Mucosa of descending colon (tissue), 3 donors: Measurements from ENCODE around the gene ANGPTL4. TPM values are rescaled to one million over a fixed set of nuclear protein-coding genes. Genes with fewer than 3 reads are reported as not detected.
"Not testable (repeated sequence)": the region's sequence is repeated elsewhere in the genome, so short reads cannot be mapped to it uniquely, and the experiment has no call there.

ENCODE experiments used
- ATAC-seq: fragments of 200-7000 bp; cut with Tn5 transposase; one replicate; pipeline ENCODE4 v1.9.1; 2020; ENCODE audit warnings: mild to moderate bottlenecking, moderate library complexity
- DNase-seq, 3 donors: peaks; one replicate each; pipeline ENCODE4 v3.0.0-alpha.2; 2020
- H3K36me3 ChIP-seq: fragments of 200-600 bp; one replicate; pipeline ENCODE4 v1.8.0; 2021; ENCODE audit warnings: low read depth, mild to moderate bottlenecking
- H3K4me1 ChIP-seq: fragments of 200-600 bp; one replicate; pipeline ENCODE4 v1.8.0; 2021; ENCODE audit warnings: low read depth, mild to moderate bottlenecking
- H3K4me3 ChIP-seq: fragments of 200-600 bp; one replicate; pipeline ENCODE4 v1.8.0; 2021; ENCODE audit warnings: mild to moderate bottlenecking
- H3K9me3 ChIP-seq: fragments of 200-600 bp; one replicate; pipeline ENCODE4 v1.8.0; 2021; ENCODE audit warnings: mild to moderate bottlenecking
- intact Hi-C, 2 donors: fragments of 100-400 bp; cut with DNase I in 1 of 2; cut with micrococcal nuclease in 1 of 2; formaldehyde crosslinking; loops; one replicate each; pipeline versions ENCODE4 v1.11.0 to v1.11.1; 2022; cut with DNase I, micrococcal nuclease
- total RNA-seq, 3 donors: library from RNA; stranded (reverse); fragmentation: NEBNext Ultra II Directional in 2 of 3; extraction: Animal tissue kit (Norgen Biotek cat#: 25700) in 2 of 3; gene quantifications; one replicate each; pipeline versions ENCODE4 v1.2.1 to v1.2.4, GENCODE V29; 2021 to 2023
- TF ChIP-seq, protein P1 (sequence below): fragments of 200-600 bp; IDR thresholded peaks from one replicate; pipeline ENCODE4 v1.8.0; 2022; ENCODE audit warnings: antibody characterized with exemption, mild to moderate bottlenecking
- donor health status: DM: no; HTN: no; CAD: no; lungs with moderate emphysema.
- donor health status: DM: no; HTN: no; CAD: no.
- donor health status: DM: no; HTN: yes; CAD: no.

ANGPTL4 gene
- total RNA-seq, 3 donors from 2014 or later, result 2.8 to 9.5 (median 2.9) TPM

DNA sequence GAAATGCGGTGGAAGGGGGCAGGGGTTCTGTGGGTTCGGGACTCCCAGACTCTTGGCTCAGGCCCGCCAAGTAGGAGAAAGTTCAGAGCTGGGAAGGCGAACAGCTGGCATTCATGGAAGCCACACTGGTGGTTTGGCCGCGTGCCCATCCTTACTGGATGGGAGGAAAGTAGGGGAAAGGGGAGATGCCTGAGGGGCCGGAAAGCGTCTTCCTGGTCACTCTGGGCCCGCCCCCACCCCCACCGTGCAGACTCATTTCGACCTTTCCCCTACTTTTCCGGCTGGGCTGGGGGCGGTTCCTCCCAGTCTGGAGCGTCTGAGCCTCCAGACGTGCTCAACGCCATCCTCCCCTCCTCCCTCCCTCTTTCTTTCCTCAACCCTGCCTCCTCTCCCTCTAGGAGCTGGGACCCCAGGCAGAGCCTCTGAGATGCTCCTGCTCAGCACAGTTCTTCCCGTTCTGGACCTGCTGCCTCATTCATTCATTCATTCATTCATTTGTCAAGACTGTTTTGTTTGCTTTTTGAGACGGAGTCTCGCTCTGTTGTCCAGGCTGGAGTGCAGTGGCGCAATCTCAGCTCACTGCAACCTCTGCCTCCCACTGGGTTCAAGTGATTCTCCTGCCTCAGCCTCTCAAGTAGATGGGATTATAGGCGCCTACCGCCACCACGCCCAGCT is 3.5 kb downstream of the ANGPTL4 start:
- no peaks in the 10 kb centered on the region for H3K9me3 ChIP-seq
- DNase-seq, result peak; percentile 76 to 83 (median 82)
- H3K4me1 ChIP-seq, result peaks cover 17% of the 10 kb centered on the region
- ATAC-seq, result peak; percentile 47
- intact Hi-C loops, result no loop called here
- no peaks in the 10 kb centered on the region for H3K36me3 ChIP-seq
- H3K4me3 ChIP-seq, result no peak overlapping the region
- TF ChIP-seq, protein P1, sequence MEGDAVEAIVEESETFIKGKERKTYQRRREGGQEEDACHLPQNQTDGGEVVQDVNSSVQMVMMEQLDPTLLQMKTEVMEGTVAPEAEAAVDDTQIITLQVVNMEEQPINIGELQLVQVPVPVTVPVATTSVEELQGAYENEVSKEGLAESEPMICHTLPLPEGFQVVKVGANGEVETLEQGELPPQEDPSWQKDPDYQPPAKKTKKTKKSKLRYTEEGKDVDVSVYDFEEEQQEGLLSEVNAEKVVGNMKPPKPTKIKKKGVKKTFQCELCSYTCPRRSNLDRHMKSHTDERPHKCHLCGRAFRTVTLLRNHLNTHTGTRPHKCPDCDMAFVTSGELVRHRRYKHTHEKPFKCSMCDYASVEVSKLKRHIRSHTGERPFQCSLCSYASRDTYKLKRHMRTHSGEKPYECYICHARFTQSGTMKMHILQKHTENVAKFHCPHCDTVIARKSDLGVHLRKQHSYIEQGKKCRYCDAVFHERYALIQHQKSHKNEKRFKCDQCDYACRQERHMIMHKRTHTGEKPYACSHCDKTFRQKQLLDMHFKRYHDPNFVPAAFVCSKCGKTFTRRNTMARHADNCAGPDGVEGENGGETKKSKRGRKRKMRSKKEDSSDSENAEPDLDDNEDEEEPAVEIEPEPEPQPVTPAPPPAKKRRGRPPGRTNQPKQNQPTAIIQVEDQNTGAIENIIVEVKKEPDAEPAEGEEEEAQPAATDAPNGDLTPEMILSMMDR, result no peak

DNA sequence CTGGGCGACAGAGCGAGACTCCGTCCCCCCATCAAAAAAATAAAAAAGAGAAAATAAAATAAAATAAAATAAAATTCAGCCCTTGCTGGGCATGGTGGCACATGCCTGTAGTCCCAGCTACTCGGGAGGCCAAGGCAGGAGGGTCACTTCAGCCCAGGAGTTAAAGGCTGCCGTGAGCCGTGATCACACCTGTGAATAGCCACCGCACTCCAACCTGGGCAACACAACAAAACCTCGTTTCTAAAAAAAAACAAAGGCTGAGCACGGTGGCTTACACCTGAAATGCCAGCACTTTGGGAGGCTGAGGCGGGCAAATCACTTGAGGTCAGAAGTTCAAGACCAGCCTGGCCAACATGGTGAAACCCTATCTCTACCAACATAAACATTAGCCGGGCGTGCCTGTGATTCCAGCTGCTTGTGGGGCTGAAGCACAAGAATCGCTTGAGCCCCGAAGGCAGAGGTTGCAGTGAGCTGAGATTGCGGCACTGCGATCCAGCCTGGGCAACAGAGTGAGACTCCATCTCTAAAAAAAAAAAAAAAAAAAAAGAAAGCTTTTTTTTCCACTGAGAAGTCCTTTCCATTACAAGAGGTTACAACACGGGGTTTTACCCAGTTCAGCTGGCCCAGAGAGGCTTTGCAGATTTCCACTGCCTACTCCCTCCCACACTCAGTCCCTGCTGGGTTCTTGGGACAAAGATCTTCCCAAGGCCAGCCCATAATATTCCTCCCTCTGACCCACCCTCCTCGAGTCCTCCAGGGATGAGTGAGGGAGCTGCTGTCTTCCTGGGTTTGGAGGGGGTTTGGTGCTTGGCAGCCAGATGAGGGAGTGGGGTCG is 6.4 kb downstream of the ANGPTL4 start:
- TF ChIP-seq, protein P1, result no peak
- no peak overlapping the region for H3K4me3 ChIP-seq
- H3K9me3 ChIP-seq, result no peaks in the 10 kb centered on the region
- ATAC-seq (no peak), DNase-seq (peak in 1 of 3 donors; percentile 18)
- peaks cover 13% of the 10 kb centered on the region for H3K4me1 ChIP-seq
- intact Hi-C loops, result no loop called here
- no peaks in the 10 kb centered on the region for H3K36me3 ChIP-seq

DNA sequence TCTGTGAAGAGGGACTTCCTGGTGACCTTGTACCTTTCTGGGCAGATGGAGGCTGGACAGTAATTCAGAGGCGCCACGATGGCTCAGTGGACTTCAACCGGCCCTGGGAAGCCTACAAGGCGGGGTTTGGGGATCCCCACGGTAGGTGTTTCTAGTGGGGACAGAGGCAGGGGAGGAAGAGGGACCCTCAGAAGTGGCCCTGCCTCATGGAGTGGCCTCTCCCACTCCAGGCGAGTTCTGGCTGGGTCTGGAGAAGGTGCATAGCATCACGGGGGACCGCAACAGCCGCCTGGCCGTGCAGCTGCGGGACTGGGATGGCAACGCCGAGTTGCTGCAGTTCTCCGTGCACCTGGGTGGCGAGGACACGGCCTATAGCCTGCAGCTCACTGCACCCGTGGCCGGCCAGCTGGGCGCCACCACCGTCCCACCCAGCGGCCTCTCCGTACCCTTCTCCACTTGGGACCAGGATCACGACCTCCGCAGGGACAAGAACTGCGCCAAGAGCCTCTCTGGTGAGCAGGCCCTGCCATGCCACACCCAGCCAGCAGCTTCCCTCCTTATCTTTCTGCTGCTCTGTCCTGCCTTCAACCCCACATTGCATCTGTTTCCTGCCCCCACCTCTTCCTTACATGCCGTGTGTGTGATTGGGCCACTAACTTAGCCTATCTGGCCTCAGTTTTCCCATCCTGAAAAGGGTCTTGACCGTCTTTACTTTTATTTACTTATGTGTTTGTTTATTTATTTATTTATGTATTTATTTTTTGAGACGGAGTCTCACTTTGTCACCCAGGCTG is 7.3 kb downstream of the ANGPTL4 start:
- TF ChIP-seq, protein P1, result no peak
- peak in 1 of 3 donors; percentile 45 for DNase-seq
- H3K4me3 ChIP-seq, result no peak overlapping the region
- no peaks in the 10 kb centered on the region for H3K36me3 ChIP-seq
- H3K9me3 ChIP-seq, result no peaks in the 10 kb centered on the region
- H3K4me1 ChIP-seq, result peaks cover 13% of the 10 kb centered on the region
- intact Hi-C loops, result no loop called here
- ATAC-seq, result no peak

DNA sequence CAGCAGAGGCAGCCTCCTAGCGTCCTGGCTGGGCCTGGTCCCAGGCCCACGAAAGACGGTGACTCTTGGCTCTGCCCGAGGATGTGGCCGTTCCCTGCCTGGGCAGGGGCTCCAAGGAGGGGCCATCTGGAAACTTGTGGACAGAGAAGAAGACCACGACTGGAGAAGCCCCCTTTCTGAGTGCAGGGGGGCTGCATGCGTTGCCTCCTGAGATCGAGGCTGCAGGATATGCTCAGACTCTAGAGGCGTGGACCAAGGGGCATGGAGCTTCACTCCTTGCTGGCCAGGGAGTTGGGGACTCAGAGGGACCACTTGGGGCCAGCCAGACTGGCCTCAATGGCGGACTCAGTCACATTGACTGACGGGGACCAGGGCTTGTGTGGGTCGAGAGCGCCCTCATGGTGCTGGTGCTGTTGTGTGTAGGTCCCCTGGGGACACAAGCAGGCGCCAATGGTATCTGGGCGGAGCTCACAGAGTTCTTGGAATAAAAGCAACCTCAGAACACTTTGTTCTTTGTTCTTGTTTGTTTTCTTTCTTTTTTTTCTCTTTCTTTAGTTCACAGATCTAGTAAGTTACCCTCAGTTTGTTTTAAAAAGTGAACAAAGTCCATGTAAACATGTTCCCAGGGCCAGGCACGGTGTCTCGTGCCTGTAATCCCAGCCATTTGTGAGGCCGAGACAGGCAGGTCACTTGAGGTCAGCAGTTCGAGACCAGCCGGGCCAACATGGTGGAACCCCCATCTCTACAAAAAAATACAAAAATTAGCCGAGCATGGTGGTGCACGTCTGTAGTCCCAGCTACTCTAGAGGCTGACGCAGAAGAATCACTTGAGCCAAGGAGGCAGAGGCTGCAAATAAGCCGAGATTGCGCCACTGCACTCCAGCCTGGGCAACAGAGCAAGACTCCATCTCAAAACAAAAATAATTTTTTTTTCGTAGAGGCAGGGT is 10.2 kb downstream of the ANGPTL4 start:
- peaks cover 8% of the 10 kb centered on the region for H3K4me1 ChIP-seq
- H3K4me3 ChIP-seq, result no peak overlapping the region
- peak; percentile 81 for ATAC-seq
- intact Hi-C loops, result no loop called here
- TF ChIP-seq, protein P1, result no peak
- H3K36me3 ChIP-seq, result no peaks in the 10 kb centered on the region
- H3K9me3 ChIP-seq, result no peaks in the 10 kb centered on the region
- DNase-seq, result peak in 2 of 3 donors; percentile 53 to 61

DNA sequence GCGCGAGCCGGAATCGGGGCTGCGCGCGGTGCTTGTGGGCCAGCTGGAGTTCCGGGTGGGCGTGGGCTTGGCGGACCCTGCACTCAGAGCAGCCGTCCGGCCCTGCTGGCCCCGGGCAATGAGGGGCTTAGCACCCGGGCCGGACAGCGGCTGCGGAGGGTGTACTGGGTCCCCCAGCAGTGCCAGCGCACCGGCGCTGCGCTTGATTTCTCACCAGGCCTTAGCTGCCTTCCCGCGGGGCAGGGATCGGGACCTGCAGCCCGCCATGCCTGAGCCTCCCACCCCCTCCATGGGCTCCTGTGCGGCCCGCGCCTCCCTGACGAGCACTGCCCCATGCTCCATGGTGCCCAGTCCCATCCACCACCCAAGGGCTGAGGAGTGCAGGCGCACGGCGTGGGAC is 11.8 kb downstream of the ANGPTL4 start:
- intact Hi-C loops, result not testable (repeated sequence)
- peak in 2 of 3 donors; percentile 20 to 27 for DNase-seq

DNA sequence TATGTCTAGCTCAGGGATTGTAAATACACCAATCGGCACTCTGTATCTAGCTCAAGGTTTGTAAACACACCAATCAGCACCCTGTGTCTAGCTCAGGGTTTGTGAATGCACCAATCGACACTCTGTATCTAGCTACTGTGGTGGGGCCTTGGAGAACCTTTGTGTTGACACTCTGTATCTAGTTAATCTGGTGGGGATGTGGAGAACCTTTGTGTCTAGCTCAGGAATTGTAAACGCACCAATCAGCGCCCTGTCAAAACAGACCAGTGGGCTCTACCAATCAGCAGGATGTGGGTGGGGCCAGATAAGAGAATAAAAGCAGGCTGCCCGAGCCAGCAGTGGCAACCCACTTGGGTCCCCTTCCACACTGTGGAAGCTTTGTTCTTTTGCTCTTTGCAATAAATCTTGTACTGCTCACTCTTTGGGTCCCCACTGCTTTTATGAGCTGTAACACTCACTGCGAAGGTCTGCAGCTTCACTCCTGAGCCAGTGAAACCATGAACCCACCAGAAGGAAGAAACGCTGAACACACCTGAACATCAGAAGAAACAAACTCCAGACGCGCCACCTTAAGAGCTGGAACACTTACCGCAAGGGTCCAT is 12.5 kb downstream of the ANGPTL4 start:
- ATAC-seq, H3K9me3 ChIP-seq, H3K36me3 ChIP-seq, intact Hi-C loops, H3K4me1 ChIP-seq, H3K4me3 ChIP-seq: not testable (repeated sequence)
- DNase-seq, result peak in 2 of 3 donors; percentile 1 to 2

More for the DNA sequence above, 11.8 kb downstream of the ANGPTL4 start:
- H3K4me1 ChIP-seq, H3K4me3 ChIP-seq, ATAC-seq, H3K36me3 ChIP-seq, H3K9me3 ChIP-seq: not testable (repeated sequence)
